ENCODE measurements around the gene FAM117A. TPM values are rescaled to one million over a fixed set of nuclear protein-coding genes. Genes with fewer than 3 reads are reported as not detected.

Gene FAM117A
- total RNA-seq, 2 experiments from 2014 or later, result 19.7 to 23.0 TPM

- no peak overlapping the region for H3K4me3 Mint-ChIP-seq
- H3K36me3 Mint-ChIP-seq (ENCODE audit: low read depth), result peaks cover 31% of the 10 kb centered on the region
- H3K27me3 Mint-ChIP-seq, result no peaks in the 10 kb centered on the region
- H3K4me1 Mint-ChIP-seq (ENCODE audit: low read depth), result peaks cover 33% of the 10 kb centered on the region
- ATAC-seq, result no peak
- no peak for DNase-seq
- intact Hi-C loops (cut with micrococcal nuclease), result no loop called here
- H3K27ac Mint-ChIP-seq, result peak overlapping the region; percentile 12
- POLR2A ChIA-PET, result interaction anchor here (0.7 to 1.9 kb wide), 3 partner anchors 9 to 293 kb away, joined by 3 to 5 read pairs (median 4); no protein-coding TSS in a partner anchor
- CTCF ChIA-PET, result interaction anchor here (1.5 to 32.2 kb wide), 4 partner anchors 9 to 147 kb away, joined by 5 to 780 read pairs (median 13); partner anchors contain the start of gene NXPH3
- TF ChIP-seq CTCF (IDR thresholded peaks at IDR 0.05), result no peak
- no peaks in the 10 kb centered on the region for H3K9me3 Mint-ChIP-seq
Observed at GRCh38 chr17:49705254-49705653, 58.7 kb downstream of the FAM117A start.

GRCh38 chr17:49703557-49704277, 60.2 kb downstream of the FAM117A start:
- peak; percentile 49 for TF ChIP-seq CTCF (IDR thresholded peaks at IDR 0.05)
- no peak overlapping the region for H3K4me3 Mint-ChIP-seq
- H3K36me3 Mint-ChIP-seq (ENCODE audit: low read depth), result peaks cover 34% of the 10 kb centered on the region
- H3K4me1 Mint-ChIP-seq (ENCODE audit: low read depth), result peaks cover 35% of the 10 kb centered on the region
- no peak for ATAC-seq
- peak overlapping the region; percentile 53 for H3K27ac Mint-ChIP-seq
- no peaks in the 10 kb centered on the region for H3K27me3 Mint-ChIP-seq
- POLR2A ChIA-PET, result interaction anchor here (0.6 to 1.9 kb wide), 4 partner anchors 8 to 91 kb away, joined by 3 to 5 read pairs (median 3); no protein-coding TSS in a partner anchor
- no peaks in the 10 kb centered on the region for H3K9me3 Mint-ChIP-seq
- intact Hi-C loops (cut with micrococcal nuclease), result no loop called here
- CTCF ChIA-PET, result interaction anchor here (1.0 to 32.2 kb wide), 9 partner anchors 8 to 295 kb away, joined by 3 to 780 read pairs (median 4); partner anchors contain the start of genes FAM117A and NXPH3
- peak; percentile 30 for DNase-seq

- peak overlapping the region; percentile 21 for H3K27ac Mint-ChIP-seq
- intact Hi-C loops (cut with micrococcal nuclease), result no loop called here
- peaks cover 27% of the 10 kb centered on the region for H3K4me1 Mint-ChIP-seq (ENCODE audit: low read depth)
- no peak overlapping the region for H3K4me3 Mint-ChIP-seq
- peaks cover 31% of the 10 kb centered on the region for H3K36me3 Mint-ChIP-seq (ENCODE audit: low read depth)
- TF ChIP-seq CTCF (IDR thresholded peaks at IDR 0.05), result no peak
- H3K9me3 Mint-ChIP-seq, result no peaks in the 10 kb centered on the region
- ChIA-PET CTCF (interaction anchor here (1.0 to 32.2 kb wide), 3 partner anchors 9 to 135 kb away, joined by 3 to 780 read pairs (median 81); partner anchors contain the start of genes NXPH3 and SLC35B1), POLR2A (interaction anchor here (0.9 to 1.4 kb wide), 3 partner anchors 9 to 123 kb away, joined by 3 read pairs; no protein-coding TSS in a partner anchor)
- DNase-seq (no peak), ATAC-seq (no peak)
- no peaks in the 10 kb centered on the region for H3K27me3 Mint-ChIP-seq
Observed at GRCh38 chr17:49700960-49701359, 63.0 kb downstream of the FAM117A start.

GRCh38 chr17:49699966-49700575, 63.9 kb downstream of the FAM117A start:
- intact Hi-C loops (cut with micrococcal nuclease), result no loop called here
- ATAC-seq, result no peak
- peak overlapping the region; percentile 62 for H3K27ac Mint-ChIP-seq
- H3K9me3 Mint-ChIP-seq, result no peaks in the 10 kb centered on the region
- no peak overlapping the region for H3K4me3 Mint-ChIP-seq
- peaks cover 30% of the 10 kb centered on the region for H3K4me1 Mint-ChIP-seq (ENCODE audit: low read depth)
- ChIA-PET CTCF (interaction anchor here (1.1 to 32.2 kb wide), 4 partner anchors 9 to 298 kb away, joined by 3 to 780 read pairs (median 42); partner anchors contain the start of genes NXPH3 and SLC35B1), POLR2A (interaction anchor here (0.9 to 3.3 kb wide), 6 partner anchors 7 to 130 kb away, joined by 3 to 23 read pairs (median 3); partner anchors contain the start of gene SLC35B1)
- no peak for TF ChIP-seq CTCF (IDR thresholded peaks at IDR 0.05)
- H3K27me3 Mint-ChIP-seq, result no peaks in the 10 kb centered on the region
- H3K36me3 Mint-ChIP-seq (ENCODE audit: low read depth), result peaks cover 28% of the 10 kb centered on the region
- no peak for DNase-seq
